ENCODE data around the gene EGFL8. TPM values are rescaled to one million over a fixed set of nuclear protein-coding genes. Genes with fewer than 3 reads are reported as not detected.

The EGFL8 gene
- total and polyA plus RNA-seq, 4 donors, result 1.8 to 8.2 (median 1.9) TPM

DNA sequence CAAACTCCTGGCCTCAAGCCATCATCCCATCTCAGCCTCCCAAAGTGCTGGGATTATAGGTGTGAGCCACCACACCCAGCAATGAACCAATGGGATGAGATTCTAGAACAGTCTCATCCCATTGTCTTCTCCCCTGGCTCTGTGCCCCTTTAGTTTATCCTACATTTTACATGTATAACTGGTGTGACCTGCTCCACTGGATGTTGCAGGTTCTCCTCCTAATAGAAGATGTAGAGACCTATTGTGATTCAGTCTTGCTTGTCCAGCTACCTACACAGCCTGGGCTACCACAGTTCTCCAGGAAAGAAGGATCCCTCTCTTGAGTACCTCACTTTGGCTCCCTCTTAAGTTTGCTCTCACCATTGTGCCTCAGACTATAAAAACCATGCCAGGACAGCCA lies 32.3 kb upstream of the EGFL8 start:
- Histone ChIP-seq H3K9ac (ENCODE audit: low read depth in 1 of 2, low read length in 2 of 2) (no peak overlapping the region), H3K4me3 (ENCODE audit: low read depth in 1 of 3, low read length in 3 of 3) (no peak overlapping the region), H3K9me3 (ENCODE audit: control insufficient read depth in 4 of 4, low read length in 3 of 4) (no peaks in the 10 kb centered on the region), H3K36me3 (ENCODE audit: control insufficient read depth in 4 of 4, insufficient read depth in 3 of 4, low read depth in 1 of 4, low read length in 3 of 4) (no peaks in the 10 kb centered on the region), H3K27ac (ENCODE audit: low read depth in 1 of 2, low read length in 2 of 2) (no peak overlapping the region), H3K27me3 (ENCODE audit: control insufficient read depth in 4 of 4, insufficient read depth in 4 of 4, low read length in 3 of 4) (no peaks in the 10 kb centered on the region), H3K4me1 (ENCODE audit: control insufficient read depth in 4 of 4, insufficient read depth in 4 of 4, low read length in 3 of 4) (peaks cover 3 to 23% (median 20%) of the 10 kb centered on the region in 4 donors)
- no peak for DNase-seq (ENCODE audit: low spot score)
- no peak for TF ChIP-seq ATF3 (IDR thresholded peaks at IDR 0.05)
- no peak for TF ChIP-seq NR2F2 (IDR thresholded peaks at IDR 0.05)
- TF ChIP-seq JUND (IDR thresholded peaks at IDR 0.05), result no peak
- no peak for TF ChIP-seq FOXA1 (IDR thresholded peaks at IDR 0.05)
- TF ChIP-seq CTCF (IDR thresholded peaks at IDR 0.05; ENCODE audit: low read depth, low read length, missing input control), result no peak
- TF ChIP-seq, protein P1, sequence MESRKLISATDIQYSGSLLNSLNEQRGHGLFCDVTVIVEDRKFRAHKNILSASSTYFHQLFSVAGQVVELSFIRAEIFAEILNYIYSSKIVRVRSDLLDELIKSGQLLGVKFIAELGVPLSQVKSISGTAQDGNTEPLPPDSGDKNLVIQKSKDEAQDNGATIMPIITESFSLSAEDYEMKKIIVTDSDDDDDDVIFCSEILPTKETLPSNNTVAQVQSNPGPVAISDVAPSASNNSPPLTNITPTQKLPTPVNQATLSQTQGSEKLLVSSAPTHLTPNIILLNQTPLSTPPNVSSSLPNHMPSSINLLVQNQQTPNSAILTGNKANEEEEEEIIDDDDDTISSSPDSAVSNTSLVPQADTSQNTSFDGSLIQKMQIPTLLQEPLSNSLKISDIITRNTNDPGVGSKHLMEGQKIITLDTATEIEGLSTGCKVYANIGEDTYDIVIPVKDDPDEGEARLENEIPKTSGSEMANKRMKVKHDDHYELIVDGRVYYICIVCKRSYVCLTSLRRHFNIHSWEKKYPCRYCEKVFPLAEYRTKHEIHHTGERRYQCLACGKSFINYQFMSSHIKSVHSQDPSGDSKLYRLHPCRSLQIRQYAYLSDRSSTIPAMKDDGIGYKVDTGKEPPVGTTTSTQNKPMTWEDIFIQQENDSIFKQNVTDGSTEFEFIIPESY (IDR thresholded peaks at IDR 0.05), result no peak
- no peak for TF ChIP-seq EGR1 (IDR thresholded peaks at IDR 0.05; ENCODE audit: low read depth in 2 of 2)
- no peak for TF ChIP-seq HNF4G (IDR thresholded peaks at IDR 0.05)
- no peak for TF ChIP-seq GABPA (IDR thresholded peaks at IDR 0.05 in 1 of 2, conservative IDR thresholded peaks at IDR 0.05 in 1 of 2)
- TF ChIP-seq REST (IDR thresholded peaks at IDR 0.05), result no peak
- TF ChIP-seq TAF1 (conservative IDR thresholded peaks at IDR 0.05), result no peak

GRCh38 chr6:32133786-32134185 lies 30.6 kb upstream of the EGFL8 start:
- Histone ChIP-seq H3K36me3 (ENCODE audit: control insufficient read depth in 4 of 4, insufficient read depth in 3 of 4, low read depth in 1 of 4, low read length in 3 of 4) (no peaks in the 10 kb centered on the region), H3K4me1 (ENCODE audit: control insufficient read depth in 4 of 4, insufficient read depth in 4 of 4, low read length in 3 of 4) (peaks cover 3 to 13% (median 10%) of the 10 kb centered on the region in 4 donors), H3K4me3 (ENCODE audit: low read depth in 1 of 3, low read length in 3 of 3) (no peak overlapping the region), H3K9me3 (ENCODE audit: control insufficient read depth in 4 of 4, low read length in 3 of 4) (no peaks in the 10 kb centered on the region), H3K9ac (ENCODE audit: low read depth in 1 of 2, low read length in 2 of 2) (no peak overlapping the region), H3K27ac (ENCODE audit: low read depth in 1 of 2, low read length in 2 of 2) (no peak overlapping the region), H3K27me3 (ENCODE audit: control insufficient read depth in 4 of 4, insufficient read depth in 4 of 4, low read length in 3 of 4) (no peaks in the 10 kb centered on the region)
- TF ChIP-seq JUND (IDR thresholded peaks at IDR 0.05) (no peak), REST (IDR thresholded peaks at IDR 0.05) (no peak)
- no peak for DNase-seq (ENCODE audit: low spot score)
- WGBS, result 85% methylated on average over 4 of the region's 4 CpGs
